DOHH2 (cell line): ENCODE results near the gene CCDC102A.

ENCODE experiments used
- CTCF ChIP-seq: fragments of 200-600 bp; sonication (generic); IDR thresholded peaks from one replicate; pipeline ENCODE4 v1.5.1; 2014; ENCODE audit warnings: antibody characterized with exemption, mild to moderate bottlenecking, low read depth, low read length; ENCODE audit not compliant: poor library complexity, severe bottlenecking
- EZH2phosphoT487 ChIP-seq: fragments of 200-600 bp; sonication (generic); IDR thresholded peaks from 2 replicates; pipeline ENCODE4 v1.6.1; 2017; ENCODE audit warnings: borderline replicate concordance, mild to moderate bottlenecking, antibody characterized with exemption, low read length, moderate library complexity, mixed read lengths

- TF ChIP-seq CTCF (no peak), EZH2phosphoT487 (no peak)
These were observed 8.6 kb downstream of the CCDC102A start for GRCh38 chr16:57527610-57528360.
